Epithelial cell of proximal tubule (primary cell): ENCODE results near the gene PLA2G2D. TPM values are rescaled to one million over a fixed set of nuclear protein-coding genes. Genes with fewer than 3 reads are reported as not detected.
A peak's percentile ranks its signal among the peaks of the same experiment; 100 is the strongest.

Experiments used
- DNase-seq: peaks from one replicate; pipeline ENCODE4 v3.0.0-alpha.2; 2011; ENCODE audit warnings: low read depth
- H3K4me3 ChIP-seq: 2 replicates; pipeline ENCODE4 v1.5.1; 2011; ENCODE audit warnings: low read depth, mild to moderate bottlenecking, low read length
- total RNA-seq: library from RNA; depleted of rRNA; stranded (reverse); fragments of >200 nt; gene quantifications from 2 replicates; pipeline ENCODE4 v1.2.3, GENCODE V29; 2015
- TF ChIP-seq, protein P1 (sequence below): conservative IDR thresholded peaks from 2 replicates; pipeline ENCODE4 v1.5.1; 2012; ENCODE audit warnings: low read depth, mild to moderate bottlenecking, low read length

PLA2G2D gene
- total RNA-seq, 1 donor from 2014 or later: not detected

DNA sequence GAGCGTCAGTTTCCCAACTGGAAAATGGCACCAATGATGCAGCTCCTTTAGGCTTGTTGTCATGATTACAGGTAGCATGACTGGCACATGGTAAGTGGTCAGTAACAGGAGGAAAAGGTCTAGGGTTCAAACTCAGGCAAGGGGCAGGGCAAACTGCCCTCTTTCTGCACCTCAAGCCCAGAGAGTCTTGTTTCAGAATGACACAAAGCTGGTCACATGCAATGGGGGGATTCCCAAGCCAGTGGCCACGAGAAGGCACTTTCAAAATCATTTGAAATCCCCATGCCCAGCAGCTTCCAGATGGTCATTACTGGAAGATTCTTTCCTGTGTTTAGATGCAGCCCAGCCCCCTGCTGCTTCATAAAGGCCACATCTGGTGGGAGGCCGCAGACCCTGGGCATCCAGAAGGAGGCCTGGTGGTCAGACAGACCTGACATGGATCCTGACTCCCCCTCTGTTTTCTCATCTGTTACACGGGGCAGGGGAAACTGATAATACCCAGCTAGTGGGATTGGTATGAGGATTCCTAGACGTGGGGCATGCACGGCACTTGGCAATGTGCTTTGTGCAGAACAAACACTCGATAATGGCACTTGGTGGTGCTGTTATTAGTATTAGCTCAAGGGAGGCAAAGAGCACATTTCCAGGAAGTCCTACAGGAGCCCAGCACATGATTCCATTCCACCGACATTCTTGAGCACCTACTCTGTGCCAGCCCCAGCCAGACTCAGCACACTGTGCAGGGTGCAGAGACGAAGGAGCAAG is 6.9 kb upstream of the PLA2G2D start:
- no peak for DNase-seq
- TF ChIP-seq, protein P1, sequence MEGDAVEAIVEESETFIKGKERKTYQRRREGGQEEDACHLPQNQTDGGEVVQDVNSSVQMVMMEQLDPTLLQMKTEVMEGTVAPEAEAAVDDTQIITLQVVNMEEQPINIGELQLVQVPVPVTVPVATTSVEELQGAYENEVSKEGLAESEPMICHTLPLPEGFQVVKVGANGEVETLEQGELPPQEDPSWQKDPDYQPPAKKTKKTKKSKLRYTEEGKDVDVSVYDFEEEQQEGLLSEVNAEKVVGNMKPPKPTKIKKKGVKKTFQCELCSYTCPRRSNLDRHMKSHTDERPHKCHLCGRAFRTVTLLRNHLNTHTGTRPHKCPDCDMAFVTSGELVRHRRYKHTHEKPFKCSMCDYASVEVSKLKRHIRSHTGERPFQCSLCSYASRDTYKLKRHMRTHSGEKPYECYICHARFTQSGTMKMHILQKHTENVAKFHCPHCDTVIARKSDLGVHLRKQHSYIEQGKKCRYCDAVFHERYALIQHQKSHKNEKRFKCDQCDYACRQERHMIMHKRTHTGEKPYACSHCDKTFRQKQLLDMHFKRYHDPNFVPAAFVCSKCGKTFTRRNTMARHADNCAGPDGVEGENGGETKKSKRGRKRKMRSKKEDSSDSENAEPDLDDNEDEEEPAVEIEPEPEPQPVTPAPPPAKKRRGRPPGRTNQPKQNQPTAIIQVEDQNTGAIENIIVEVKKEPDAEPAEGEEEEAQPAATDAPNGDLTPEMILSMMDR: no peak
- no peak overlapping the region for H3K4me3 ChIP-seq

DNA sequence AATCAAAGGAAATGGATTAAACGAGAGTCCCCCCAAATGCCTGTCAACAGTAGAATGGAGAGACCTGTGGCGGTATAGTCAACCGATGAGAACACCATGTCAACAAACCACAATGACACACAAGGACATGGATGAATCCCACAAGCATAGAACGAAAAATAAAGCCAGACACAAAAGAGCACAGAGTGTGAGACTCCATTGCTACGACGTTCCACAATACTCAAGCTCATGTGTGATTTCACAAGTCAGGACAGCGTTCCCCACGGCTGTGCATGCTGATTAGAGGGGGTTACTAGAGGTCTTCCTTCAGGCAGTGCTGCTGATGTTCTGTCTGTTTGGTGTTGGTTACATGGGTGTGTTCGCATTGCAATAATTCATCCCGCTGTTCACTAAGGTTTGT is 5.8 kb upstream of the PLA2G2D start:
- TF ChIP-seq, protein P1: no peak
- DNase-seq: no peak
- no peak overlapping the region for H3K4me3 ChIP-seq

DNA sequence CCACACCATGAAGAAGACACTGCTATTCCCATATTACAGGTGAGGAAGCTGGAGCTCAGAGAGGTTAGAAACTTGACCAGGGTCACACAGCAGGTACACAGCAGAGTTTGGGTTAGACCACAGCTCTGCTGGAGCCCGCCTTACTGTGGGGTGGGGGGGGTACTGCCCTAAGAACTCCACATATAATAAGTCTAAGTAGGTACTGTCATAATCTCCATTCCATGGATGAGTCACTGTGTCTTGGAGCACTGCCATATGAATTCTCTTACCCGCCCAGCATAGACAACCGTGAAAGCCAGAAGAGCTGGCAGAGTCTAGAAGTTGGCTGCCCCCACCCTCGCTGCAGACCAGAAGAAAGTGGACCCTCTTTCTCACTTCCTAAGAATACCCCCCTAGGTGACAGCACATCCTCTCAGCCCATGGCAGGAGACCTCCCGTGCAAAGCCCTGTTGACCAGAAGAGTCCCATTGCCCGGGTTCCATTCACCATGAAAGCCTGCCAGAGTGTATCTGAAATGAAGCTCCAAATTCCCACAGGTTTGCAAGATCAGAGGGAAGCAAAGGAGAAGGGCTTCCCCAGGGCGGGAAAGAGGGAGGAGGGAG is 5.2 kb upstream of the PLA2G2D start:
- TF ChIP-seq, protein P1: no peak
- DNase-seq: peak; percentile 42
- H3K4me3 ChIP-seq: no peak overlapping the region

DNA sequence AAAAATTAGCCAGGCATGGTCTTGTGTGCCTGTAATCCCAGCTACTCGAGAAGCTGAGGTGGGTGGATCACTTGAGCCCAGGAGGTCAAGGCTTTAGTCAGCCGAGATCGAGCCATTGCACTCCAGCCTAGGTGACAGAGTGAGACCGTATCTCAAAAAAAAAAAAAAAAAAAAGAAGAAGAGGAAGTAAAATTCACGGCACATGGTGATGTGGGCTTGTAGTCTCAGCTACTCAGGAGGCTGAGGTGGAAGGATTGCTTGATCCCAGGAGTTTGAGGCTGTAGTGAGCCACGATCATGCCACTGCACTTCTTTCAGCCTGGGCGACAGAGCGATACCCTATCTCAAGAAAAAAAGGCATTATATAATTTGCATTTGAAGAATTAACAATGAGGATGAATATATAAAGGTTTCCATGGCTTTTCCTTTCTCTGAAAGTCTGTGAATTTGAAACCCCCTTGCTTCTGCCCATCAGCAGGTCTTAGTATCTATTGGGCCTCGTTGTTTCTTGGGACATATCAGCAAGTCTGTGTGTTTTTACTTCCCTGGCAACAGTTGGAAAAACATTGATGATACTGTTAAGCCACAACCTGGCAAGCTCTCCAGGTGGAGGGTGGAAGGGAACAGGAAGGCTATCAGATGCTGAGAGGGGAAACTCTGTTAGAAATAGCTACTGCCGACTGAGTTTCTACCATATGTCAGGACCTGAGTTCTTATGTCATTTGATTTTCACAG is 4.6 kb upstream of the PLA2G2D start:
- DNase-seq: peak; percentile 19
- no peak overlapping the region for H3K4me3 ChIP-seq
- TF ChIP-seq, protein P1: no peak

DNA sequence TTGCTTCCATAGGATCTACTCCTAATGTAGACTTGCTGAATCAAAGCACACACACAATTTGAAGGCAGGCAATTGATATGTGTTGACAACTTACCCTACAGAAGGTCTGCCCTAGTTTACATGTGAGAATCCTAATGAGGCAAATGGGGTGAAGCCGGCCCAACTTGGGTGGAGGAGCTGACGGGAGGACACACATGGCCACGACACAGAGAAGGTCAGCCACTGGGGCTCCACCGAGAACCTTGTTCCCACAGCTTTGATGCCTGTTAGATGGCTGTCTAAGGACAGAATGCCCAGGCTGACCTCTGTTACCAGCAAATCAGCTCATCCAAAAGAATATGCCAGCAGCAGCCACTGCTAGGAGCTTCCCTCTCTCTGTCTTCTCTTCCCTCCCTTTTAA is 1.5 kb upstream of the PLA2G2D start:
- no peak for DNase-seq
- no peak overlapping the region for H3K4me3 ChIP-seq
- TF ChIP-seq, protein P1: no peak

DNA sequence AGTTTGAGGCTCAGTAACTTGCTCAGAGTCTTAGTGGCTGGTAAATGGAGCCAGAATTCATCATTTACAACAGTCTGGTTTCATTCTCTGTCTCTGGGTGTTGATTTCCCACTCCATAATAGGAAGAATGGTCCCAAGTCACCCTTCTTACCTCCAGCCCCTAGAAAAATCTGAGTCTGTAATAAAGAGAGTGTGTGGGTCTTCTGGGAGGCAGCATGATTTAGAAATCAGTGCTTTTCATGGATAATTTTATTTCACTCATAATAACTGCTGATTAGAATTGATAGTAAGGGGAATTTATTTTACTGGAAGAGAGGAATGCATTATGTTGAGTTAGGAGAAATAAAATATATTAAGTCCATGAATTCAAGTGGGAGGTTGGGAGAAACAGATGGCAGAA is 2.1 kb downstream of the PLA2G2D start:
- TF ChIP-seq, protein P1: no peak
- DNase-seq: no peak
- no peak overlapping the region for H3K4me3 ChIP-seq
